HPDE6-E6E7 (cell line): ENCODE results near the gene PRMT5.

ENCODE experiments used
- DNase-seq: peaks from one replicate; pipeline ENCODE4 v3.0.0; 2011; ENCODE audit warnings: missing footprints; ENCODE audit errors: extremely low spot score

PRMT5 gene

DNA sequence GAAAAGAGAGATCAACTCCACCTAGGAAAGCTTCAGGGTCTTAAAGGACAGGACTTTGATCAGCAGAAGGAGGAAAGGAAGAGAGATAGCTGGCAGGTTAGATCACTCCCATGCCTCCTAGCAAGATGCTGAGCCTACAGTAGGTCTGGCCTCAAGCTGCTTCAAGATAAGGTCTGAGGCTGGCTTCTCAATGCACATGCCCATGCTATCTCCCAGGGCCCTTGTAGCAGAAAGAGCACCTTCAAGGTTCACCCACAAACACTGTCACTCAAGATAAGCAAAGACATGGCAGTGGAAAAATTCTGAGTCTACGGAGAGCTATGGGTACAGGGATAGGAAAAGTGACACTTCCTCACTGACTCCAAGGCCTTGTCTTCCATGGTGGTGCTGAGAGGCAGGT, 31.8 kb downstream of the PRMT5 start:
- no peak for DNase-seq

DNA sequence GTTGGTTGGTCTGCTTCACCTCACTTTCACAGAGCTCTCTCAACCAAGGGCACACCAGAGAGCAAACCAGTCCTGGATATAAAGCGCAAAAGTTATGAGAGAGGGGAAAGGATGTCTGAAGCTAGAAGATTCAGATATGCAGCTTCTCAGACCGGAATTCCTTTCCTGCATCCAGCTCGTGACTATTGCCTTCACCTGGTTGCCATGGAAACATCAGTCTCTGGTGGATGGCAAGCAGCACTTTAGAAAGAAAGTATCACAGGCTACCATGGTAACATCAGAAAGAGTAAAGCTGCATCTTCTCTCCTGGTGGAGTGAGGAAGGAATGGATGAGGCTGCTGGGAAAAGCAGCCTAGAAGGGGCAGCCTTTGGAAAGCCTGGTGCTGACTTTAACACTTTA, 32.4 kb downstream of the PRMT5 start:
- DNase-seq: no peak

DNA sequence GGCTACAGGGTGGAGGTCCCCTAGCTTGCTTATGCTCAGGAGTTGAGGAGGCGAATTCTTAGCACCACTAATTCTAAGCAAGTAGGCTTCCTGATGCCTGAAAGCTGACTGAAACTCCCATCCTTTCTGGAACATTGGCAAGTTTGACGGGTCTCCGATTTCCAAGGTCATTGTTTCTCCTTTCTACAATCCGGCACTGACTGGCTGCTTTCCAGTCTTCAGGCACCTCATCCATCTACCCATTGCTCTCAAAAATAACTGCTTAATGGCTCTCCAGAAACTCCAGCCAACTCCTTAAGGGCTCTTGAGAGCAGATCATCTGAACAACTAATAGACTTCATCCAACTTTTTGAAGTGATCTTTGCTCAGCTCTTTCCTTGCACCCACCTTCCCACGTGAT, 32.8 kb downstream of the PRMT5 start:
- DNase-seq: no peak

DNA sequence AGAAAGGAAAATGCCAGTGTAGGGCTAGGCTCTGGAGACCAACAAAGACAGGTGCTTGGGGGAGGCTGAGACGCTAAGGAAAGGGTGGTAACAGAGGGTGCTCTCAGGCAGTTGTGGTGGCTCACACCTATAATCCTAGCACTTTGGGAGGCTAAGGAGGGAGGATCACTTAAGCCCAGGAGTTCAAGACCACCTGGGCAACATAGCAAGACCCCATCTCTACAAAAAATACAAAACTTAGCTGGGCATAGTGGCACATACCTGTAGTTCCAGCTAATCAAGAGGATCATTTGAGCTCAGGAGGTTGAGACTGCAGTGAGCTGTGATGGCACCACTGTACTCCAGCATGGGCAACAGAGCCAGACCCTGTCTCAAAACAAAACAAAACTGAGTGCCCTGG, 33.8 kb downstream of the PRMT5 start:
- no peak for DNase-seq

DNA sequence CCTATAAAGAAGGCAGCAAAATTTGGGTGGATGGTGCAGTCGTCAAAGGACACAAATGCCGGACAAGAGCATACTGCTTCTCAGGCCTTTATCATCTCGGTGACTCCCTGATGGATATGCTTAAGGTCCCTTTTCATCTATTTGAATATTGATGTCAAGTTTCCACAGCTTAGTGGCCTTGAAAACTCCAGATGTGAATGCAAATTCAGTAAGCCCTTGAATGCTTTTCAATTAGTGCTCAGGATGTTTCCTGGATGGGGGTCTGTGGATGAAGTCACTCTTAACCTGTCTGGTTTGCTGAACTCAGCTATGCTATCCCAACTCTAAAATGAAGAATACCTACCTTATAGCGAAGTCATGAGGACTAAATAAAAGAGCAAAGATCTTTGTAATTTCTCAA, 35.5 kb downstream of the PRMT5 start:
- no peak for DNase-seq

DNA sequence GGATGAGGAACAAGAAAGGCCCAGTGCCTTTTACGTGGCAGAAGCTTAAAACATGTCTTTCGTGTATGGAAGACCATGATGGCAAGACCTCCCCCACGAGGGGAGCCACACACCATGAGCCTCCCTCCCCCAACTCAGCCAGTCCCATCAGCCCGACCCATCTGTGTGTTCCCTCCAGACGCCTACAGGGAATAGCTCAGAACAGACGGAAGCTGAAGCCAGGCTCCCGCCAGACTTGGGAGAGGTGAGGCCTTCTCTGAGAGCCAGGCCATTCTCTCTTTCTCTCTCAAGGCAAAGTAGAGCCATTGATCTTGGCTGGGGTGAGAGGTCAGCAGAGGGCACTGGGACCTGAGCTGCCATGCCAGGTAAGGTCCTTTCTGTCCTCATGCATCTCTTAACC, 36.7 kb downstream of the PRMT5 start:
- no peak for DNase-seq

DNA sequence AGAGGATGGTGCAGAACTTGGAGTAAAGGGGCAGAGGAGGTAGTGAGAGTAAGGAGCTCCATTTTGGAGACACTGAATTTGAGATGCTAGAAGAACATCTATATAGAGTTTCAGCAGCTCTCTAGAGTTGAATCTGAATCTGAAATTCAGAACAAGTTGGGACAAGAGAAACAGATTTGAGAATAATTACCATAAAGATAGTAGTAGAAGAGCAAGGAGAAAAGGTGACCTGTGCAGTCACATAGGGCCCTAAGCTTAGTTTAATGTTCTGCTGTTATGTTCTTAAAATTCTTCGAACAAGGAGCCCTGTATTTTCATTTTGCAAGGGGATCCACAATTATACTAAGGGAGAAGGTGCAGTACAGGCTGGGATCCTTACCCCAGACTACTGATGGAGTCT, 38.8 kb downstream of the PRMT5 start:
- DNase-seq: no peak

DNA sequence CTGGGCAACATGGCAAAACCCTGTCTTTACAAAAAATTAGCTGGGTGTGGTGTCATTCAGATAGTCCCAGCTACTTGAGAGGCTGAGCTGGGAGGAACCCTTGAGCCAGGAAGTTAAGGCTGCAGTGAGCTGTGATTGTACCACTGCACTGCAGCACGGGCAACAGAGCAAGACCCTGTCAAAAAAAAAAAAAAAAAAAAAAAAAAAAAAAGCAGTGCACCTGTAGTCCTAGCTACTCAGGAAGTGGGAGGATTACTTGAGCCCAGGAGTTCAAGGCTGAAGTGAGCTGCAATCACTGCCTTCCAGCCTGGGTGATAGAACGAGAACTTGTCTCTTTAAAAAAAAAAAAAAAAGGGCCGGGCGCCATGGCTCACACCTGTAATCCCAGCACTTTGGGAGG, 40.5 kb downstream of the PRMT5 start:
- no peak for DNase-seq

DNA sequence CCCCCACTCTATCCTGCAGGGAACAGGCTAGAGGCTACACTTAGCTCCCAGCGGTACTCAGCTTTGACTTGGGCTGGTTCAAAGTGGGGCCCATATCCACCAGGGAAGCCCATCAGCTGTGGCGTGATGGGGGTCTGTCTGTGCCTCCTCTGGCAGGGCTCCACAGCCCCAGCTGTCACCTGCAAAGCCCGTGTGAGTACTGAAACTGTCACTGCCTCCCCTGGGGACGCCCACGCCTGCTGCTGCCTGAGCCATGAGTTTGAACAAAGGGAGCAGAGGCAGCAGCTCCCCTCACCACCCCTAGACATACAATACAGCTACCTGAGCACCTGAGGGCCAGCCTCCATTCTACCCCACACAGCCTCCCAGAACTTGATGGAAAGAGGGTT, 41.2 kb downstream of the PRMT5 start:
- no peak for DNase-seq

DNA sequence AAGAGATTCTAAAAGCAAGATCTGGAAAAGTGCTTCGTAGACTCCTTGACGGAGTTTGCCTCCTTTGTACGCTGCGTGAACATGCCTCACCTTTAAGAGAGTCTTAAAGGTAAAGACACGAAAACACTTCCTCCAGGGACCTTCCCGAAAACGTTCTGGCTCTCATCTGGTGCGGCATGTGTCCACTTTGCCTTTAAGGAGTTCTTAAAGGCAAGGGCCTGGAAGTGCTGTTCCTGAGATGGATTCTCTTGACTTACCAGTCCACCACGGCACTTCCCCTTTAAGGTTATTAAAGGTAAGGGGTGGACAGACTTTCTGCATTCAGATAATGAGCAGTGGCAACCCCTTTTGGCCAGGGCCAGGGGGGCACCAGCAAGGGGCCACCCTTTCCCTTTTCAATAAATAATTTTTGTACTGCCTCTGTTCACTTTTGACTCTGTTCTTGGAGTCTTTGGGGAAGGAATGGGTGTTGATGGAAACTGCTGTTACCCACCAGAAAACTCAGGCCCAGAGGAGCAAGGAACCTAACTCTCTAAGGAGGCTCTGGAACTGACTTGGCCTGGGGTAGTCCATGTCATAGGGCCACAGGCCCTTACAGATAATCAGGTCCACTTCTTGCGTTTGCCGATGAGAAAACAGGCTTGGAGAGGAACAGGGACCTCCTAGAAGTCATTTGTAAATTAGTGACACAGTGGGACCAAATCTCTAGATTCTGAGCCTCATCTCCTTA, 41.8 kb downstream of the PRMT5 start:
- peak; percentile 61 for DNase-seq

DNA sequence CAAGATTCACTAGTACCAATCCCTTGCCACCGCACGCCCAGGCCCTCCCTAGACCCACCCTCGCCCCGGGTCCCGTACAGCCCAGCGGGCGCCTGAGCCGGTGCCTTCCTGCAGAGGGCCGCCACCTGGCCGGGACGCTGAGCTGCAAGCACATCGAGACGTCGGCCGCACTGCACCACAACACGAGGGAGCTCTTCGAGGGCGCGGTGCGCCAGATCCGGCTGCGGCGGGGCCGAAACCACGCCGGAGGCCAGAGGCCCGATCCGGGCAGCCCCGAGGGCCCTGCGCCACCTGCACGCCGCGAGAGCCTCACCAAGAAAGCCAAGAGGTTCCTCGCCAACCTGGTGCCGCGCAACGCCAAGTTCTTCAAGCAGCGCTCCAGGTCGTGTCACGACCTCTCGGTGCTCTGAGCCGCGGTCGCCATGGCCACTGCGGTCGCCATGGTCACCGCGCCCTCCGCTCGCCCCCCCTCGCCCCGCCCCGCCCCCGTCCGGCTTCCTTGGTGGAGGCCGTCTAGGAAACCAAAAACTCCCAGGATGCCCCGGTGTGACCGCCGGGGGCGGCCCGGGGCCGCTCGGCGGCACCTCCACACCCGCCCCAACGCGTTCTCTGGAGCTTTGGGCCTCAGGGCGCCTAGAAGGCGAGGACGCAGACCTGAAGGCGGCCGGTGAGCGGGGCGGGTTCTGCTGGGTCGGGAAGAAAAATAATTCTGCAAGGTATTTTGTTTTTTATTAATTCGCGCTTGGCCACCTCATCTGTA, 42.5 kb downstream of the PRMT5 start:
- DNase-seq: peak; percentile 66

DNA sequence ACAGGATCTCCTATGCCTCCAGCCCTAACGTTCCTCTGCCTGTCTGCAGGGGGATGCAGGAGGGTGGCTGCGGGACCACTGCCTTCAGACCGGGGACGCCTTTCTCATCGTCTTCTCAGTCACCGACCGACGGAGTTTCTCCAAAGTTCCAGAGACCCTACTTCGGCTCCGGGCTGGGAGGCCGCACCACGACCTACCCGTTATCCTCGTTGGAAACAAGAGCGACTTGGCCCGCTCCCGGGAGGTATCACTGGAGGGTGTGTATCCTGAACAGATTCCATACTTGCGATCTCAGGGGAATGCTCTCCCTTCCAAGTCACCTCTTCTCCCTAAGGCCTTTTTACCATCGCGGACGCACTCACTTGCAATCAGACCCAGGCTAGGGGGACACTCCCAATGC, 43.2 kb downstream of the PRMT5 start:
- no peak for DNase-seq

DNA sequence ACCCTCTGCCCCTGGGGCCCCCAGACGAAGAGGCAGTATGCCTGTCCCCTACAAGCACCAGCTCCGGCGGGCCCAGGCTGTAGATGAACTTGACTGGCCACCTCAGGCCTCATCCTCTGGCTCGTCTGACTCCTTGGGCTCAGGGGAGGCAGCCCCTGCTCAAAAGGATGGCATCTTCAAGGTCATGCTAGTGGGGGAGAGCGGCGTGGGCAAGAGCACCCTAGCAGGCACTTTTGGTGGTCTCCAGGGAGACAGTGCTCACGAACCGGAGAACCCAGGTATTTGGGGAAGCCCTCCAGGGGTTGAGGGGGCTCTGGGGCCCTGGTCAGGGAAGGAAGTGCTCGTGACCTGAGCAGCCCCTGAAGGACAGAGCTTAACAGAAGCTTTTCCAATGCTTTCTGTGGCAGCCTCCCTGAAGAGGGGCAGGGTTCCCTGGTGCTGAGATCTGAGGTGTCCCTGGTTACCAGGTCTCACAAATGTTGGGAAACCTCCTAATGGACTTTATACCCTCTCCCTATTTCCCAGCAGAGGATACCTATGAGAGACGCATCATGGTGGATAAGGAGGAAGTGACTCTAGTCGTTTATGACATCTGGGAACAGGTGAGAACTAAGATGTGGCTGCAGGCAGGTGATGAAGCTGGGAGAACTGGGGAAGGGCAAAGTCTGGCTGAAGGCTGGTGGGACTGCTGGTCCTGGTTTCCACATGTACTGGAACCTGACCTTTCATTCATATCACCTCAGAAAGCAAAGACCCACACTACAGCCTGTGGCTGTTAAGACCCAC, 44.2 kb downstream of the PRMT5 start:
- no peak for DNase-seq

DNA sequence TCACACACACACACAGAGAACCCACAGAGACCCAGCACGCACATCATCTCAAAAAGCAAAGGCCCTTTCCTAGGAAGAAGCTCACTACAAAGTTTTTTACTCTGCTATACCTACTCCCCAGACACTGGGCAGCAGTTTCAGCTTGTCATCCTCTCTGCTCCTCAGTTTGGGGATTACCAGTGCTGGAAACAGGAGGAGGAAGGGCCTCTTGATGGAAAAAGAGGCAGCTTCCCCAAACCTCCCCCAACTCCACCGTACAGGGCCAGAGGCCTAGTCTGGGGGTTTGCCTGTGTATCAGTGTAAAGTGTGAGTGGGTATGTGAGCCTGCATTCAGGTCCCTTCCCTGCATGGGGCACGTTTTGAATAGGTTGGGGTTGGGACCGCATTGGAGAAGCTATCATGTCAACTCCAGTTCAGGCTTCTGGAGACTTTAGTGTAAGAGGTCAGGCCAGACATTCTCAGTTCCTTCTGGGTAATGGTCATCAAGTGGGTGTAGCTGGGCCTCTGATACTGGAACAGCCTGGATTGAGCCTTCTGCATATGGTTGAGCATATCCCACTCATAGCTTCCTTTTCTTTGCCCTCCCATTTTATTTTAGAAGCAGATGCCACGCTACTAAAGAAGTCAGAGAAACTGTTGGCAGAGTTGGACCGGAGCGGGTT, 45.0 kb downstream of the PRMT5 start:
- no peak for DNase-seq

DNA sequence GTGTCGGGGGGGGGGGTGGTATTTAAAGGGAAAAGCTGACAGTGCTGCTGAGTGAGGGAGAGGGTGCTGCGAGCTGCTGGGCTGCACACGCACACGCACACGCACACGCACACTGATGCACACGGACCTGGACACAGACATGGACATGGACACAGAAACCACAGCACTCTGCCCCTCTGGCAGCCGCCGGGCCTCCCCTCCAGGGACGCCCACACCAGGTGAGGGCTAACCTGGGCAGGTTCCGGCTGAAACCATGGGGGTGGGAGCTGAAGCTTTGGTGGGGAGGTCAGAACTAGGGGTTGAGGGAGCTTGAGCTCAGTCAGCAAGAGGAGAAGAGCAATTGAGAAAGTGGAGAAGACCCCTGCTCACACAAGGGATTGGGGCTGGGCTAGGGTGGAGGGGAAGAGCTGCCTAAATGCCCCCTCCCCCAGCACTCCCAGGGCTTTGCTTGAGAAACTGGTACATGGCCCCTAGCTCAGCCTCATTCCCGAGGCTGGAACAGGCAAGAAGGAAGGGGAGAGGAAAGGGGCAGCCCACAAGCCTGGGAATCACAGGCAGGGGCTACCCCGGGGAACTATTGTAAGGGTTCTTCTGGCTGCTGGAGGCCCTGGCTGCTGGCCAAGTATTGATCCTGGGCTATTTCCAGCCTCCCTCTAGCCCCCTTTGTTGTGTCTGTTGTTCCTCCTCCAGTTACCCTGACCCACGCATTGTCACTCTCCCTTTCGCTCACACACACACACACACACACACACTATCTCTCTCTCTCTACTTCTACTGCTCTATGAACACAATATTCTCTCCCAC, 45.8 kb downstream of the PRMT5 start, which contains the start of gene REM2:
Gene REM2 (plus strand): TSS at position 50 of the 804 bp plus-strand sequence. CDS start 66 bp downstream, at position 116.
- no peak for DNase-seq

DNA sequence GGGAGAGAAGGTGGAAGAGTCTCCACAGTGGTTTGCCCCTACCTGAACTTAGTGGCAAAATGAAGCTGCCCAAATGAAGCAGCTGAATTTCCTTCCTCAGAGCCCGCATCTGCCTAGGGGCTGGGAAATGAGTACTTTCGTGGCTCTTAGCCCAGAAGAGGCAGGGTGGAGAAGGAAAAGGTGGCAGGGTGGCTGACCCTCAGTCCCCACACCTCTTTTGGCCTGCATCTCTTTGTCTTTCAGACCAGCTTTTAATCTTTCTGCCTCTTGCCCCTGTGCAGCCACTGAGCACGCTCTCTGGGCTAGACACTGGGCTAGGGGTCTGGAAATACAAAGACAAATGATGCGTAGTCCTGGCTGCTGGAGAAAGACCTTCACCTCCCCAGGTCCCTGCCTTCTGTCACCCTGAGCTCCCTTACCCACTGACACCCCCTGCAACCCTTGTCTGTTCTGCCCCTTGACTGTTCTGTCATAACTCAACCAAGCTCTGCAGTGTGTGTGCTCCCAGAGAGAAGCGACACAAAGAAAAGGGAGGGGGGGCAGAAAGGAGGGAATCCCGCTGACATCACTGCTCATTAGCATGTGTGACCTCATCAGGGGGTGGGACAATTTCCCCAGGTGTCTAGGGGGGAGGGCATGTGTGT, 46.5 kb downstream of the PRMT5 start:
- DNase-seq: peak; percentile 53

DNA sequence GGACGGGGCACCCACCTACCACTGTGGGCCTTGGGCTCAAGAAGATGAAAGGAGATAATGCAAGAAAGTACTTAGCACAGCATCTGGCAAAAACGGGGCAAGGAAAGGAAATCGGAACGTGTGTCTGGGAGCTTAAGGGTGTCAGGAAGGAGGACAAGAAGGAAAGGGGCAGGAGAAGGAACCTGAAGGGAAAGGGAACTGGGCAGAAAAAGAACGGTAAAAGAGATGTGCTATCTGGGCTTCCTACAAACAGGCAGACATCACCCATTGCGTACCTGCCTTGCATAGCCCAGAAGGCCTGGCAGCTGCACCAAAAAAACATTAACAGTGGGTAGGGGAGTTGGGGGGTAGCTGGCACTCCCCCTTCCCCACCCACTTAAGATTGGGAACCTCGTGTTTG, 47.1 kb downstream of the PRMT5 start:
- DNase-seq: no peak

DNA sequence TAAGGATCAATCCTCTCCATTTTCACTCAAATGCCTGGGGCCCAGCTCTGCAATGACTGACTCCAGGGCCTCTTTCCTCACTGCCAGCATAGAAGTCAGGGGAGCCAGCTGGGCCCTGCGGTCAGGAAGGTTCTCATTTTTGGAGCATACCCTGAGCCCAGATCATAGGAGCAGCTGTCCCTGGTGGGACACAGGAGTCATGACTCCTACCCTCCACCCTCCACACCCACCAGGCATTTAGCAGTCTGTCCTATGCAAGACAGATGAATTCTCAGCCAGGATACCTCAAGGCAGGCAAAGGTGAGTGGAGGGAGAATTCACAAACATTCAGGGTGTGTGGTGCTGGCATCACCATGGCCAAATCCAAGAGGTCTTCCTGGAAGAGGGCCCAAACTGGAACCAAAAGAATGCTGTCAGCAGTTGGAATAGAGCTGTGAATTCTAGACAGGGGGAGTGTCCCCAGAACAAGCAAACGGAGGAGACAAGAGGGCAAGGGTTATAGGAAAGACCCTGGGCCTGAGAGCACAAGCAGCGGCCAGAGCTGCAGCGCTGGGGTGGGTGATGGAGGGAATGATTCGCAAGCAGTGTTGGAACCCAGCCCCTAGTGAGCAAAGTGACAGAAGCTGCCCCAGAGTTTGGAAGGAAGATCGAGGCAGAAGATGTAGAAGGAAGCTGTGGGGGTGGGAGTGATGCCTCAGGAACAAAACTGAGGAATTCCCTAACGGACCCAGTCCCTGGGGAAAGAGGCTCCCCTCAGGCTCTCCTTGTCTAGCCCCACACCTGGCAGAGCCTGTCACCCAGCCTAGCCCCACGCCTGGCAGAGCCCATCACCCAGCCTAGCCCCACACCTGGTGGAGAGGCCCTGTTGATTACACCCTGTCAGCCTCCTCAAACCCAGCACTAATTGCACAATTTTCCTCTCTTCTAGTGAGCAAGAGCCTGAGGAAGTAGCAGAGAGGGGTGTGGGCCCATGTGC, 50.6 kb downstream of the PRMT5 start:
- no peak for DNase-seq

DNA sequence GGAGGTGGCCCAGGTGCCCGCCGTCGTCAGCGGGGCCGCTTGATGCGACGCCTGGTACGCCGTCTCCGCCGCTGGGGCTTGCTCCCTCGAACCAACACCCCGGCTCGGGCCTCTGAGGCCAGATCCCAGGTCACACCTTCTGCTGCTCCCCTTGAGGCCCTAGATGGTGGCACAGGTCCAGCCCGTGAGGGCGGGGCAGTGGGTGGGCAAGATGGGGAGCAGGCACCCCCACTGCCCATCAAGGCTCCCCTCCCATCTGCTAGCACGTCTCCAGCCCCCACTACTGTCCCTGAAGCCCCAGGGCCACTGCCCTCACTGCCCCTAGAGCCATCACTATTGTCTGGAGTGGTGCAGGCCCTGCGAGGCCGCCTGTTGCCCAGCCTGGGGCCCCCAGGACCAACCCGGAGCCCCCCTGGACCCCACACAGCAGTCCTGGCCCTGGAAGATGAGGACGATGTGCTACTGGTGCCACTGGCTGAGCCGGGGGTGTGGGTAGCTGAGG, 52.1 kb downstream of the PRMT5 start:
- DNase-seq: no peak
